AML-193 (cell line): ENCODE data around the gene RELL2.

ENCODE experiments used
- DNase-seq, 2 experiments: peaks; one replicate each; lab custom pipeline; 2025; lab: John Stamatoyannopoulos, UW

Gene RELL2

GRCh38 chr5:141618804-141619554 is 17.8 kb upstream of the RELL2 start, which contains the start of gene DIAPH1:
DIAPH1 (minus strand) TSS chr5:141619000; CDS start chr5:141618914, 86 bp downstream.
- peak; percentile 92 to 94 for DNase-seq

DNA sequence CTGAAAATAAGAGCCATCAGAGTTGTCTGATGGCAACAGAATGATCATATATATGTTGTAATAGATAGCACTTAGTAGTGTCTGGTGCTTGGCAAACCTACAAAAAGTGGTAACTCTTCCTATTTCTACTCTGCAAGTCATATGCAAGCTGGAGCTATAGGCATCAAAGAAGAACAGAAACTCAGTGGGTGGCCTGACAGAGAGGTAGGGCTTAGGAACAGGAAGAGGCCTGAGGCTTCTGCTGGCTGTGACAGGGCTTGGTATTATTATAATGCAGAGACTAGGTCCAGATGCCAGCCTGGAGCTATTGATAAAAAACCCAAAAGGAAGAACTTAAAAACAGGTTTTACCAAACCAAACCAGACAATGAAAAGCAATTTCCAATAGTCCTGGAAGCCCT is 13.6 kb upstream of the RELL2 start:
- no peak for DNase-seq

DNA sequence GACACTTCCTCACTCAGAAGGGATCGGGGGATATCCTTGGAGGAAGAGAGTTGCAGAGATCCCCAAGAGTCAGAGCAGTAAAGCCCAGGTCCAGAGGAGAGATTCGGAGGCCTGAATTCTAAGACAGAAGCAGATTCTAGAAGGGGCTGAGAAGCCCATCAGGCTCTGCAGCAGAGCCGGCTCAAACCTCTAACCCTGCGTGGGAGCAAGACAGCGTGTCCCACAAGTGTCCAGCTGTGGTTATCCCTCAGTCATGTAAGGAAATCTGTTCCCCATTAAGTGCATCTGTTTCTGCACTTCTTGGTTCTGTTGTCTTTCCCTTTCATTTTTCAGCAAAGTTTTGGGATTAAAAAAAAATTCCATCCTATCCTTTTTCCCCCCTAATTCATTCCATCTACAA is 13.2 kb upstream of the RELL2 start:
- DNase-seq = no peak

- DNase-seq = no peak
Measured at GRCh38 chr5:141628175-141628788, 8.5 kb upstream of the RELL2 start.

DNA sequence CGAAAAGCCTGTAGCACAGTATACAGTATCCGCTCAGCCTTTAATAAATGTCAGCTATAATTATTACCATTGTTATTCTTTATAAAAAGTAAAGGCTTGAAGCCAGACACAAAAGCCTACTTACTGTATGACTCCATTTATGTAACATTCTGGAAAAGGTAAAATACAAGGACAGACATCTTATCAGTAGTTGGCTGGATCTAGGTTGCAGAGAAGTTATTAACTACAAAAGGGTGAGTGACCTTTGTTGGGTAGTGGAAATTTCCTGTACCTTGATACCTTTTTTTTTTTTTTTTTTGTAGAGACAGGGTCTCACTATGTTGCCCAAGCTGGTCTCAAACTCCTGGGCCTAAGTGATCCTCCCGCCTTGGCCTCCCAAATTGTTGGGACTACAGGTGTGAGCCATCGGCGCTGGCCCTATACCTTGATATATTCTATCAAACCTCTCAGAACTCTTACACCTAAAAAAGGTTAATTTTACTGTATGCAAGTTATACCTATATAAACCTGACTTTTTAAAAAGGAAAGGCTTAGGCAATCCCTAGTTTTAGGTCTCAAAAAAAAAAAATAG is 6.1 kb upstream of the RELL2 start:
- no peak for DNase-seq

DNA sequence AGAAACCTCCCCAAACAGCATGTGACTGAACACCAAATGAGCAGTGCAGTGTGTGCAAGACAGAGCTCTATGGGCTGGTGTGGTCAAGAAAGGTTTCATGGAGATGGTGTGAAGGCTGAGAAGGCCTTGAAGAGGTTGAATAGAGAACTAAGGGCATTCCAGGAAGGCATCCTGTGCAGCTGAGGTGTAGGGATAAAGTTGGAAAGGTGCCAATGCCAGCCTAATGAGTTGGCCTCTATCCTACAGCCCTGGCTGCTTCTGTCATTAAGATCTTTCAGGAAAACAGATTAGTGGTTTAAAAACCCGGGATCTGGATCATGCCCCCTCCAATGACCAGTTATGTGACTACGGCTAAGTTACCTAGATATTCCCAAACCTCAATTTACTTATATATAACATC is 4.1 kb upstream of the RELL2 start:
- no peak for DNase-seq

GRCh38 chr5:141633871-141634561 is 2.8 kb upstream of the RELL2 start:
- DNase-seq = peak in 1 of 2 experiments; percentile 33

DNA sequence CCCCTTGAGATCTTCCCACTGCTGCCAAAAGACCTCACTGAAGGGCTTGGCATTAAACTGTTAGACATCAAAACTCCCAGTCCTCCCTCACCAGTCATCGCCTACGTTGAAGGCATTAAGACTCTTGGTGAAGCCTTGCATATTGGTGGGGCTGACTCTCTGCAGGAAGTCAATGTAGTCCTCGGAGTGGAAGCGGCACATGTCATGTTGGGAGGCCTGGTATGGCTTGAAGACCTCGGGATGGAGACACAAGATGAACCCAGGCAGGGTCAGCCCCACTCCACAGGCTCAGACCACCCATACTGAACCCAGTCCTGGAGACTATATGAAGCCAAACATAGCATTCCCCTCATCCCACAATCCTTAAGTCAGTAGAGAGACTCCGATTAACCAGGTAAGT is 2.1 kb upstream of the RELL2 start:
- DNase-seq = no peak

GRCh38 chr5:141635646-141636045 is 1.2 kb upstream of the RELL2 start:
- DNase-seq = no peak

- no peak for DNase-seq
Measured at GRCh38 chr5:141636106-141636412, 738 bp upstream of the RELL2 start.

GRCh38 chr5:141637123-141637766 is 448 bp downstream of the RELL2 start:
- DNase-seq = no peak

- peak; percentile 26 to 36 for DNase-seq
Measured at GRCh38 chr5:141637767-141638419, 1.1 kb downstream of the RELL2 start.

DNA sequence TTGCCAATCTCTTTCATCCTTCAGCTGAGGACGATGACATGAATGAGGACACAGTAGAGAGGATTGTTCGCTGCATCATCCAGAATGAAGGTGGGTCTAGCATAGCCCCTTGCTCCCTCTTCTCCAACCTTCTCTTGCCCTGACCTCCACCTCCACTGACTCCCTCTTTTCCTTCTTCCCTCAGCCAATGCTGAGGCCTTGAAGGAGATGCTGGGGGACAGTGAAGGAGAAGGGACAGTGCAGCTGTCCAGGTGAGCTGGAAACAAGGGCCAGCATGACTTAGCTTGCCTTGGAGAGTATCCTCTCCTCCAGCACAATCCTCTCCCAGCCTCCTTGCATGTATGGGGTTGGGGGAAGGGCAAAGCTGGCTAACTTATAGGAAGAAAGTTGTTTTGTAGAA is 2.0 kb downstream of the RELL2 start:
- DNase-seq = no peak

- DNase-seq = no peak
Measured at GRCh38 chr5:141639357-141640050, 2.7 kb downstream of the RELL2 start.

DNA sequence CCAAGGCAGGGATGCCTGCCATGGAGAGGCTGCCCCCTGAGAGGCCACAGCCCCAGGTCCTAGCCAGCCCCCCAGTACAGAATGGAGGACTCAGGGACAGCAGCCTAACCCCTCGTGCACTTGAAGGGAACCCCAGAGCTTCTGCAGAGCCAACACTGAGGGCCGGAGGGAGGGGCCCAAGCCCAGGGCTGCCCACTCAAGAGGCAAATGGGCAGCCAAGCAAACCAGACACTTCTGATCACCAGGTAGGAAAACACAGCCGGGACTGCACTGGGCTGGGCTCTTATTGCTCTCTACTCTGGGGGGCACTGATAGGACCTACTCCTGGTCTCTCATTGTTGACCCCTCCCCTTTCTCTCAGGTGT is 3.2 kb downstream of the RELL2 start:
- no peak for DNase-seq

DNA sequence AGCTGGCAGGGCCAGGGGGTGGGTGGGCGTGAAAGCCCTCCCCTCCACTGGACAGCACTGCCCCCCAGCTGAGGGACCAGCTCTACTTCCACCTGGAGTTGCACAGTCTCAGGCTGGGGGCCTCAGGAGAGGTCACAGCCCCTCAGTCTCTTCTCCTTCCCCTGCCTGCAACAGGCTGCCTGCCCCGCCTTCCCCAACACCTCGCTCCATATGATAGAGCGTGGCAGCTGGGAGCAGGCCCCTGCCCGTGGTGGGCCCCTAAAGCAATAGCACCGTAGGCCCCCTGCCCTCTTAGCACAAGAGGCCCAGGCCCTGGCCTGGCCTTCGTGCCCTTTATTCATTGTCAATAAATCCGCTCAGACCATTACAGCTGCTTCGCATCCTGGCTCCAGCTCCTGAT is 3.9 kb downstream of the RELL2 start:
- no peak for DNase-seq

DNA sequence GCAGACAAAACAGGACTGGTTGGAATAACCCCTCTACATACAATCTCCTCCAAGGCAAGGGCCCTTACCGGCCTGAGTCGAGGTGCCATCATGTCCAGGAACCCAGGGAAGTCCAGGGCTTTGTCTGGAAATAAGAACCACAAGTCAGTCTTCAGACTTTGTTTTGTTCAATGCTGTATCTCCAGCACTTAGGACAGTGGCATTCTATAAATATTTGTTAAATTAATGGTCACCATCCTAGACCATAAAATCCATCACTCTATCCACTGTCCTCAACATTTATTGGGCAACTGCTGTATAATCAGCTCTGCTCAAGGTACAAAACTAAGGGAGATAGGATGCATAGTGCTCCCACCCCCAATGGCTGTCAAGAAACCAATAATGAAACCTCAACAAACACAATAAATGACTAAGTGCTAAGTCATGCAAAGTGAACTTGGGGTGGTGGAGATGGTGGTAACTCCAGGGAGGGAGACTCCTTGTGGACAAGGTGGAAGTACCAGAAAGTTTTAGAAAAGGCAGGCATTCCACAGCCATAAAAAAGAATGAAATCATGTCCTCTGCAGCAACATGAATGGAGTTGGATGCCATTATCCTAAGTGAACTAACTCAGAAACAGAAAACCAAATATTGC is 5.0 kb downstream of the RELL2 start:
- no peak for DNase-seq

DNA sequence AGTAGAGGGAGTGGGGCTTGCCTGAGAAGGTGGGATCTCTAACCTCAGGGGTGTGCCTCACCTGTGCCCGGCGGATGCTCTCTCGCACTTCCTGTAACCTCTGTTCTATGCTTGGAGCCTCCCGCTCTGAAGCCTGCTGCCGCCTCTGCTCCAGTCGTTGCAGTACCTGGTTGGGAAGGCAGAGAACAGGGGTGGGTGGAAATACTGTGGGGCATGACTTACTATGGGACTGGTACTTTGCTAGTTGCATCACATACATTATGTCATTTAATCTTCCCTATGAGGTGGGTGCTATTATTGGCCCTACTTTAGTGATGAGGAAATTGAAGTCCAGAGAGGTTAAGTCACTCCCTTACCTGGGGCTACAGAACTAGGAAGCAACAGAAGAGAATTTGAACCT is 9.2 kb downstream of the RELL2 start:
- no peak for DNase-seq

- DNase-seq = no peak
Measured at GRCh38 chr5:141647242-141647641, 10.4 kb downstream of the RELL2 start.

DNA sequence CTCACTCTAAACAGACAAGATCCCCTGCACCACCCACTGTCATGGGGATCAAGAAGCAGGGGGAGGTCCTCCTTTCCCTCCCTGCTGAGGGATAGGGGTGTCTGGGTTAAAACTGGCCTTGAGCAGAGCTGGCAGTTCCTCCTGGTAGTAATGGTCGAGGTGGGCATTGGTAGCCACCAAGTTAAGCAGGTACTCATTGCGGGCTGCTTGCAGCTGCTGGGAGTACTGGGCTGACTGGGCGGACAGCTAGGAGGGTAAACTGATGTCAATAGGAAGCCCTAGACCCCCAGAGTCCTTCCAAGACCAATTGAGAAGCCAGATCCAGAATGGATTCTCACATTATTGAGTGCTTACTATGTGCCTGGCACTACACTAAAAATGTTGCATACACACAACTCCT is 11.1 kb downstream of the RELL2 start:
- DNase-seq = no peak
